ENCODE measurements around the gene KIF22.

The KIF22 gene

GRCh38 chr16:29813644-29814562, 23.4 kb downstream of the KIF22 start:
- H3K4me1 ChIP-seq (ENCODE audit: low read length) = peaks cover 36% of the 10 kb centered on the region
- no peaks in the 10 kb centered on the region for H3K27me3 ChIP-seq (replicated peaks; ENCODE audit: insufficient read depth, low read length)
- no peak overlapping the region for H2AFZ ChIP-seq (ENCODE audit: low read length)
- no peaks in the 10 kb centered on the region for H3K9me2 ChIP-seq (replicated peaks; ENCODE audit: insufficient read depth, low read length)
- TF ChIP-seq EZH2phosphoT487 (IDR thresholded peaks at IDR 0.05; ENCODE audit: low read length) (no peak), EZH2 (optimal IDR thresholded peaks at IDR 0.05; ENCODE audit: low read depth, low read length) (no peak), CTCF (IDR thresholded peaks at IDR 0.05; ENCODE audit: low read length) (no peak)
- peaks cover 41% of the 10 kb centered on the region for H3F3A ChIP-seq (ENCODE audit: insufficient read depth, low read length)
- H3K36me3 ChIP-seq (replicated peaks; ENCODE audit: insufficient read depth, low read length) = no peaks in the 10 kb centered on the region
- no peak overlapping the region for H3K27ac ChIP-seq (ENCODE audit: low read length)
- no peaks in the 10 kb centered on the region for H3K9me3 ChIP-seq (replicated peaks; ENCODE audit: insufficient read depth, low read length)
- peaks cover 42% of the 10 kb centered on the region for H3K79me2 ChIP-seq (ENCODE audit: low read length)
- no peak overlapping the region for H3K4me3 ChIP-seq (ENCODE audit: low read length)
- no peaks in the 10 kb centered on the region for H4K20me1 ChIP-seq (ENCODE audit: insufficient read depth, low read length)
- no peak for DNase-seq
- H3K4me2 ChIP-seq (ENCODE audit: low read depth, low read length) = no peak overlapping the region
- H3K9ac ChIP-seq (ENCODE audit: low read length) = no peak overlapping the region

- Histone ChIP-seq H3K9me2 (replicated peaks; ENCODE audit: insufficient read depth, low read length) (no peaks in the 10 kb centered on the region), H3K4me1 (ENCODE audit: low read length) (peaks cover 35% of the 10 kb centered on the region), H3K4me2 (ENCODE audit: low read depth, low read length) (no peak overlapping the region), H3K27me3 (replicated peaks; ENCODE audit: insufficient read depth, low read length) (no peaks in the 10 kb centered on the region), H4K20me1 (ENCODE audit: insufficient read depth, low read length) (no peaks in the 10 kb centered on the region), H3K9me3 (replicated peaks; ENCODE audit: insufficient read depth, low read length) (no peaks in the 10 kb centered on the region), H3K79me2 (ENCODE audit: low read length) (peaks cover 42% of the 10 kb centered on the region), H3K27ac (ENCODE audit: low read length) (no peak overlapping the region), H2AFZ (ENCODE audit: low read length) (no peak overlapping the region), H3K36me3 (replicated peaks; ENCODE audit: insufficient read depth, low read length) (no peaks in the 10 kb centered on the region), H3K9ac (ENCODE audit: low read length) (no peak overlapping the region), H3K4me3 (ENCODE audit: low read length) (no peak overlapping the region), H3F3A (ENCODE audit: insufficient read depth, low read length) (peaks cover 39% of the 10 kb centered on the region)
- no peak for DNase-seq
- TF ChIP-seq CTCF (IDR thresholded peaks at IDR 0.05; ENCODE audit: low read length) = no peak
- TF ChIP-seq EZH2 (optimal IDR thresholded peaks at IDR 0.05; ENCODE audit: low read depth, low read length) = no peak
- TF ChIP-seq EZH2phosphoT487 (IDR thresholded peaks at IDR 0.05; ENCODE audit: low read length) = no peak
These were observed 24.0 kb downstream of the KIF22 start for GRCh38 chr16:29814592-29814991.

GRCh38 chr16:29815032-29815721, 24.6 kb downstream of the KIF22 start:
- H3K4me2 ChIP-seq (ENCODE audit: low read depth, low read length) = peak overlapping the region; percentile 74
- no peaks in the 10 kb centered on the region for H3K36me3 ChIP-seq (replicated peaks; ENCODE audit: insufficient read depth, low read length)
- TF ChIP-seq EZH2phosphoT487 (IDR thresholded peaks at IDR 0.05; ENCODE audit: low read length) = no peak
- TF ChIP-seq EZH2 (optimal IDR thresholded peaks at IDR 0.05; ENCODE audit: low read depth, low read length) = no peak
- TF ChIP-seq CTCF (IDR thresholded peaks at IDR 0.05; ENCODE audit: low read length) = no peak
- no peaks in the 10 kb centered on the region for H3K27me3 ChIP-seq (replicated peaks; ENCODE audit: insufficient read depth, low read length)
- H4K20me1 ChIP-seq (ENCODE audit: insufficient read depth, low read length) = no peaks in the 10 kb centered on the region
- no peaks in the 10 kb centered on the region for H3K9me3 ChIP-seq (replicated peaks; ENCODE audit: insufficient read depth, low read length)
- H3K9ac ChIP-seq (ENCODE audit: low read length) = peak overlapping the region; percentile 88; the same call in 1 of the 2 replicates
- peaks cover 34% of the 10 kb centered on the region for H3K4me1 ChIP-seq (ENCODE audit: low read length)
- peaks cover 38% of the 10 kb centered on the region for H3K79me2 ChIP-seq (ENCODE audit: low read length)
- peak overlapping the region; percentile 88 for H3K4me3 ChIP-seq (ENCODE audit: low read length)
- no peak for DNase-seq
- H3K27ac ChIP-seq (ENCODE audit: low read length) = peak overlapping the region; percentile 87; the same call in 1 of the 2 replicates
- H2AFZ ChIP-seq (ENCODE audit: low read length) = peak overlapping the region; percentile 53
- no peaks in the 10 kb centered on the region for H3K9me2 ChIP-seq (replicated peaks; ENCODE audit: insufficient read depth, low read length)
- H3F3A ChIP-seq (ENCODE audit: insufficient read depth, low read length) = peaks cover 39% of the 10 kb centered on the region

Measured in MM.1S (cell line).